HG03439 (cell line): Measurements from ENCODE around the gene USP6NL.
"Not testable (repeated sequence)": the region's sequence is repeated elsewhere in the genome, so short reads cannot be mapped to it uniquely, and the experiment has no call there.

ENCODE experiments used
- ATAC-seq: cut with Tn5 transposase; IDR thresholded peaks from one replicate; pipeline ENCODE4 v1.9.1; 2021; ENCODE audit warnings: mild to moderate bottlenecking, moderate library complexity; ENCODE audit not compliant: unreplicated experiment

Gene USP6NL

GRCh38 chr10:11521860-11522259 is 89.6 kb downstream of the USP6NL start:
- no peak for ATAC-seq

GRCh38 chr10:11520892-11521291 is 90.6 kb downstream of the USP6NL start:
- no peak for ATAC-seq

GRCh38 chr10:11517150-11517549 is 94.3 kb downstream of the USP6NL start:
- ATAC-seq: no peak

- peak; percentile 49 for ATAC-seq
These were observed 95.1 kb downstream of the USP6NL start for GRCh38 chr10:11516431-11516746.

GRCh38 chr10:11515596-11516430 is 95.6 kb downstream of the USP6NL start:
- ATAC-seq: peak; percentile 68

- no peak for ATAC-seq
These were observed 97.7 kb downstream of the USP6NL start for GRCh38 chr10:11513727-11514126.

GRCh38 chr10:11512596-11512995 is 98.9 kb downstream of the USP6NL start:
- no peak for ATAC-seq

GRCh38 chr10:11511321-11511720 is 100.1 kb downstream of the USP6NL start:
- no peak for ATAC-seq

GRCh38 chr10:11510736-11511135 is 100.7 kb downstream of the USP6NL start:
- ATAC-seq: no peak

- no peak for ATAC-seq
These were observed 101.2 kb downstream of the USP6NL start for GRCh38 chr10:11510281-11510680.

- no peak for ATAC-seq
These were observed 102.4 kb downstream of the USP6NL start for GRCh38 chr10:11509036-11509435.

- ATAC-seq: no peak
These were observed 105.1 kb downstream of the USP6NL start for GRCh38 chr10:11506247-11506789.

- no peak for ATAC-seq
These were observed 105.8 kb downstream of the USP6NL start for GRCh38 chr10:11505639-11506038.

GRCh38 chr10:11504566-11505285 is 106.7 kb downstream of the USP6NL start:
- ATAC-seq: no peak

GRCh38 chr10:11501600-11501999 is 109.8 kb downstream of the USP6NL start:
- ATAC-seq: no peak

- peak; percentile 64 for ATAC-seq
These were observed 111.9 kb downstream of the USP6NL start for GRCh38 chr10:11499425-11500071.

GRCh38 chr10:11498399-11498798 is 113.1 kb downstream of the USP6NL start:
- no peak for ATAC-seq

GRCh38 chr10:11494923-11495322 is 116.5 kb downstream of the USP6NL start:
- ATAC-seq: not testable (repeated sequence)

GRCh38 chr10:11493646-11494045 is 117.8 kb downstream of the USP6NL start:
- ATAC-seq: no peak

GRCh38 chr10:11491087-11491486 is 120.4 kb downstream of the USP6NL start:
- no peak for ATAC-seq

- ATAC-seq: no peak
These were observed 121.9 kb downstream of the USP6NL start for GRCh38 chr10:11489591-11489990.

- no peak for ATAC-seq
These were observed 123.3 kb downstream of the USP6NL start for GRCh38 chr10:11488126-11488525.
